Tibial nerve (tissue), 4 donors: ENCODE measurements around the gene SAP30BP.

Source experiments
- EP300 ChIP-seq, 2 donors: sonication (generic); formaldehyde crosslinking; IDR thresholded peaks; one replicate each; pipeline ENCODE4 v1.6.1; 2017; ENCODE audit warnings: antibody characterized with exemption in 2 of 2, mild to moderate bottlenecking in 1 of 2
- POLR2A ChIP-seq, 2 donors: fragments of 450-650 bp; IDR thresholded peaks; one replicate each; pipeline ENCODE4 v1.6.1; 2017; ENCODE audit warnings: antibody characterized with exemption in 2 of 2, mild to moderate bottlenecking in 2 of 2, moderate library complexity in 2 of 2
- TF ChIP-seq, protein P1 (sequence below), 5 experiments: fragments of 200-600 bp in 3 of 5; fragments of 450-650 bp in 2 of 5; sonication (generic) in 3 of 5; IDR thresholded peaks; one replicate each; pipeline ENCODE4 v1.5.1; 2016 to 2019; ENCODE audit warnings: antibody characterized with exemption in 5 of 5, mild to moderate bottlenecking in 3 of 5, moderate library complexity in 2 of 5

- TF ChIP-seq, protein P1, sequence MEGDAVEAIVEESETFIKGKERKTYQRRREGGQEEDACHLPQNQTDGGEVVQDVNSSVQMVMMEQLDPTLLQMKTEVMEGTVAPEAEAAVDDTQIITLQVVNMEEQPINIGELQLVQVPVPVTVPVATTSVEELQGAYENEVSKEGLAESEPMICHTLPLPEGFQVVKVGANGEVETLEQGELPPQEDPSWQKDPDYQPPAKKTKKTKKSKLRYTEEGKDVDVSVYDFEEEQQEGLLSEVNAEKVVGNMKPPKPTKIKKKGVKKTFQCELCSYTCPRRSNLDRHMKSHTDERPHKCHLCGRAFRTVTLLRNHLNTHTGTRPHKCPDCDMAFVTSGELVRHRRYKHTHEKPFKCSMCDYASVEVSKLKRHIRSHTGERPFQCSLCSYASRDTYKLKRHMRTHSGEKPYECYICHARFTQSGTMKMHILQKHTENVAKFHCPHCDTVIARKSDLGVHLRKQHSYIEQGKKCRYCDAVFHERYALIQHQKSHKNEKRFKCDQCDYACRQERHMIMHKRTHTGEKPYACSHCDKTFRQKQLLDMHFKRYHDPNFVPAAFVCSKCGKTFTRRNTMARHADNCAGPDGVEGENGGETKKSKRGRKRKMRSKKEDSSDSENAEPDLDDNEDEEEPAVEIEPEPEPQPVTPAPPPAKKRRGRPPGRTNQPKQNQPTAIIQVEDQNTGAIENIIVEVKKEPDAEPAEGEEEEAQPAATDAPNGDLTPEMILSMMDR (IDR thresholded peaks at IDR 0.05): no peak
- TF ChIP-seq POLR2A (IDR thresholded peaks at IDR 0.05) (no peak), EP300 (IDR thresholded peaks at IDR 0.05) (no peak)
These were observed 14.2 kb downstream of the SAP30BP start for GRCh38 chr17:75681289-75681688.
